GM12865 (cell line): ENCODE data around the gene ACTR8.
"Not testable (repeated sequence)": the region's sequence is repeated elsewhere in the genome, so short reads cannot be mapped to it uniquely, and the experiment has no call there.

Experiments
- DNase-seq: peaks from one replicate; pipeline ENCODE4 v3.0.0; 2010; ENCODE audit warnings: low read depth
- H3K4me3 ChIP-seq: 2 replicates; pipeline ENCODE4 v1.5.1; 2011; ENCODE audit warnings: mild to moderate bottlenecking, low read depth, low read length, control low read depth
- TF ChIP-seq, protein P1 (sequence below): IDR thresholded peaks from 2 replicates; pipeline ENCODE4 v1.5.1; 2011; ENCODE audit warnings: low read length, control low read depth, low read depth, inconsistent platforms; ENCODE audit not compliant: insufficient read depth; ENCODE audit errors: missing control alignments

ACTR8 gene, protein sequence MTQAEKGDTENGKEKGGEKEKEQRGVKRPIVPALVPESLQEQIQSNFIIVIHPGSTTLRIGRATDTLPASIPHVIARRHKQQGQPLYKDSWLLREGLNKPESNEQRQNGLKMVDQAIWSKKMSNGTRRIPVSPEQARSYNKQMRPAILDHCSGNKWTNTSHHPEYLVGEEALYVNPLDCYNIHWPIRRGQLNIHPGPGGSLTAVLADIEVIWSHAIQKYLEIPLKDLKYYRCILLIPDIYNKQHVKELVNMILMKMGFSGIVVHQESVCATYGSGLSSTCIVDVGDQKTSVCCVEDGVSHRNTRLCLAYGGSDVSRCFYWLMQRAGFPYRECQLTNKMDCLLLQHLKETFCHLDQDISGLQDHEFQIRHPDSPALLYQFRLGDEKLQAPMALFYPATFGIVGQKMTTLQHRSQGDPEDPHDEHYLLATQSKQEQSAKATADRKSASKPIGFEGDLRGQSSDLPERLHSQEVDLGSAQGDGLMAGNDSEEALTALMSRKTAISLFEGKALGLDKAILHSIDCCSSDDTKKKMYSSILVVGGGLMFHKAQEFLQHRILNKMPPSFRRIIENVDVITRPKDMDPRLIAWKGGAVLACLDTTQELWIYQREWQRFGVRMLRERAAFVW

DNA sequence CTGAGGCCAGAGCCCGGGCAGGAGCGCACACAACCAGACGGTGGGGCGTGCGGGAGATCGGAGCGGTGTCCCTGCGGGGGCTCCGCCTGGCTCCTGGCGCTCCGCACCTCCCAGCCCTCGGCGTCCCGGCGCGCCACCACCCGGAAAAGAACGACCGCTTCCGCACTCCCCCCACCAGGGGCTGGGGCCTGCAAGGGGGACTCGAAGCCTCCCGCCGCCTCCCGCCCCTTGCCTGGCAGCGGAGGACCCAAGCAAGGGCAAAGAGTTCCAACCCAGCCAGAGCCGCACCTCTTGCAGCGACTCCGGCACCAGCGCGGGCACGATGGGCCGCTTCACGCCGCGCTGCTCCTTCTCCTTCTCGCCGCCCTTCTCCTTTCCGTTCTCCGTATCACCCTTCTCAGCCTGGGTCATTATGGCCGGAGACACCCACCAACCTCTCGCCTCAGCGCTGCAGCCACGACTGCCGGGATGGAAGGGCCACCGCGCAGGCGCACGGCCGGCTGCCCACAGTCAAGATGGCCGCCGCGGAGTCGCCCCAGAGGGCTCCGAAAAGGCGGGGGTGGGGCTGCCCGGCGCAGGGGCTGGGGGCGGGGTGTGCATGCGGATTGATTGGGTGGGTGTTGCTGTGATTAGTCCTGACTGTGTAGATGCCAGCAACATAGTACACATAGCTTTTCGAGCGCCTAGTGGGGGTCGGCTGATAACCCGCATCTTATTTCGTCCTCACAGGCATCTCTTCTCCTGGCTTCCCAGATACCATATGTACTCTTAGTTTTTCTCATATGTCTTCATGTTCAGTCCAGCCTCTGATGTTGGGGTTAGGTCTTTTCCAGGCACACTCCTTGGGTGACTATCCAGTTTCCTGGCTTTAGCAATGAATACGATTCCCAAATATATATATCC lies at the start of gene ACTR8:
Gene ACTR8, minus strand, starts transcription at position 462 of the 903 bp plus-strand sequence. Its CDS starts 51 bp downstream, at position 411.
- TF ChIP-seq, protein P1, sequence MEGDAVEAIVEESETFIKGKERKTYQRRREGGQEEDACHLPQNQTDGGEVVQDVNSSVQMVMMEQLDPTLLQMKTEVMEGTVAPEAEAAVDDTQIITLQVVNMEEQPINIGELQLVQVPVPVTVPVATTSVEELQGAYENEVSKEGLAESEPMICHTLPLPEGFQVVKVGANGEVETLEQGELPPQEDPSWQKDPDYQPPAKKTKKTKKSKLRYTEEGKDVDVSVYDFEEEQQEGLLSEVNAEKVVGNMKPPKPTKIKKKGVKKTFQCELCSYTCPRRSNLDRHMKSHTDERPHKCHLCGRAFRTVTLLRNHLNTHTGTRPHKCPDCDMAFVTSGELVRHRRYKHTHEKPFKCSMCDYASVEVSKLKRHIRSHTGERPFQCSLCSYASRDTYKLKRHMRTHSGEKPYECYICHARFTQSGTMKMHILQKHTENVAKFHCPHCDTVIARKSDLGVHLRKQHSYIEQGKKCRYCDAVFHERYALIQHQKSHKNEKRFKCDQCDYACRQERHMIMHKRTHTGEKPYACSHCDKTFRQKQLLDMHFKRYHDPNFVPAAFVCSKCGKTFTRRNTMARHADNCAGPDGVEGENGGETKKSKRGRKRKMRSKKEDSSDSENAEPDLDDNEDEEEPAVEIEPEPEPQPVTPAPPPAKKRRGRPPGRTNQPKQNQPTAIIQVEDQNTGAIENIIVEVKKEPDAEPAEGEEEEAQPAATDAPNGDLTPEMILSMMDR: no peak
- H3K4me3 ChIP-seq: peak within 1 kb of the TSS; percentile 94
- DNase-seq: peak; percentile 93

DNA sequence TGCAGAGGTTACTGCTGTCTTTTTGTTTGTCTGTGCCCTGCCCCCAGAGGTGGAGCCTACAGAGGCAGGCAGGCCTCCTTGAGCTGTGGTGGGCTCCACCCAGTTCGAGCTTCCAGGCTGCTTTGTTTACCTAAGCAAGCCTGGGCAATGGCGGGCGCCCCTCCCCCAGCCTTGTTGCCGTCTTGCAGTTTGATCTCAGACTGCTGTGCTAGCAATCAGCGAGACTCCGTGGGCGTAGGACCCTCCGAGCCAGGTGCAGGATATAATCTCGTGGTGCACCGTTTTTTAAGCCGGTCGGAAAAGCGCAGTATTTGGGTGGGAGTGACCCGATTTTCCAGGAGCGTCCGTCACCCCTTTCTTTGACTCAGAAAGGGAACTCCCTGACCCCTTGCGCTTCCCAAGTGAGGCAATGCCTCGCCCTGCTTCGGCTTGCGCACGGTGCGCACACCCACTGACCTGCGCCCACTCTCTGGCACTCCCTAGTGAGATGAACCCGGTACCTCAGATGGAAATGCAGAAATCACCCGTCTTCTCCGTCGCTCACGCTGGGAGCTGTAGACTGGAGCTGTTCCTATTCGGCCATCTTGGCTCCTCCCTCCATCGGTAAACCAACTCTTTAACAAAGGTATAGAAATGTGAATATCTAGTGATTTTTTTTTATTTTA lies 45.4 kb upstream of the ACTR8 start:
- DNase-seq, H3K4me3 ChIP-seq: not testable (repeated sequence)

DNA sequence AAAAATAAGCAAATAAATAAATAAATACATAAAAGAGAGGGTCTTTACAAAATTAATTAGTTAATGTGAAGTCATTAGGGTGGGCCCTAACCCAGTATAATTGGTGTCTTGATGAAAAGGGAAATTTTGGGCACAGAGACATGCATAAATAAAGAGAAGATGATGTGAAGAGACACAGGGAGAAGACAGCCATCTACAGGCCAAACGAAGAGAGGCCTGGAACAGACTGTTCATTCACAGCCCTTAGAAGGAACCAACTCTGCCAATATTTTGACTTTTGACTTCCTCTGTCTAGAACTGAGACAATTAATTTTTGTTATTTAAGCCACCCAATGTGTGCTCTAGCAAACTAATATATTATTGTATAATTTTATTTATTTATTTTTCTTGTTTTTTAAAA lies 39.3 kb upstream of the ACTR8 start:
- TF ChIP-seq, protein P1: peak; percentile 41
- no peak overlapping the region for H3K4me3 ChIP-seq
- peak; percentile 21 for DNase-seq

DNA sequence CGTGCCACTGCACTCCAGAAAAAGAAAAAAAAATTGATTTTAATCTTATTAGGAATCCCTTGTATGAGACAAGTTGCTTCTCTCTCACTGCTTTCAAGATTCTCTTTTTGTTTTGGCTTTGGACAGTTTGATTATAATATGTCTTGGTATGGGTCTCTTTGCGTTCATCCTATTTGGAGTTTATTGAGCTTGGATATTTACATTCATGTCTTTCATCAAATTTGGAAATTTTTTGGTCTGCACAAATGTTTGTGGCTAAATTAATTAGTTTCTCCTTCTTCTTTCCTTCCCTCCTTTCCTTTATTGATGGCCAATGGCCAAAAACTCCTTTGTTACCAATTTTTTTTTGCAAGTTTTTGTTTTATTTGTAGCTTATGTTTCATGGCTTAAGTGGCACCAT lies 37.8 kb upstream of the ACTR8 start:
- H3K4me3 ChIP-seq: no peak overlapping the region
- no peak for DNase-seq
- TF ChIP-seq, protein P1: no peak

DNA sequence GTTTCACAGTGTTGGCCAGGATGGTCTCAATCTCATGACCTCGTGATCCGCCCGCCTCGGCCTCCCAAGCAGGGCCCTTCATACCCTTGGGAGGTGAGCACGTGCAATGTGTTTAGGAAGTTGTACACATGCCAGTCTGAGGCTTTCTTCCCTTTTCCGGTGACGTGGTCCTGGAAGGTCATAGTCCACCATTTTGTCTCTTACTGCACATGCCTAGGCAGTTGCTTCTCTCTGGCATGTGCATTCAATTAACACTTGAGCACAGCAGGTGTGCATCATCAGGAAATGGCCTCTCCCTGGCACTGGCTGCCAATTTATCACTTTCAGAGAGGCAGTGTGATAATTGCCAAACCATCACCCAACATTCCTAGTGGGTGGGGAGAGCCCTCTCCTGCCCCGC lies 31.4 kb upstream of the ACTR8 start:
- no peak overlapping the region for H3K4me3 ChIP-seq
- TF ChIP-seq, protein P1: no peak
- no peak for DNase-seq

DNA sequence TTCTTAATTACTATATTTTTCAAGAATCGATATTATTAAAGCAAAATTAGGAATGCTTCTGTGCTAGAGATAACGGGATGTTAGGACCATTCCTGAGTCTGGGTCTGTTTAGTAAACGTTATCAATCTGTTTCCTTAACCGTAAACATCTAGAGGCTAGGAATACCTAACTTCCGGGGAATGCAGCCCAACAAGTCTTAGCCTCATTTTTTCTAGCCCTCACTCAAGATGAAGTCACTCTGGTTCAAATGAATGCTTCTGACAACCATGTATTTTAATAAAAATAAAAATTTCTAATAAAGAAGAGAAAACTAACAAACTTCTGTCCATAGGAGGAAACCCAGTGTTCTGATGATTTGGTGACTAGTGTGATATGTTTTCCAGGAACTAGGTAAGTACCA lies 20.8 kb upstream of the ACTR8 start:
- TF ChIP-seq, protein P1: no peak
- no peak for DNase-seq
- H3K4me3 ChIP-seq: no peak overlapping the region
